GM18861 (cell line): Measurements from ENCODE around the gene CNDP1.

Experiments used
- ATAC-seq: cut with Tn5 transposase; IDR thresholded peaks from one replicate; pipeline ENCODE4 v1.9.1; 2021; ENCODE audit not compliant: unreplicated experiment

CNDP1 gene

DNA sequence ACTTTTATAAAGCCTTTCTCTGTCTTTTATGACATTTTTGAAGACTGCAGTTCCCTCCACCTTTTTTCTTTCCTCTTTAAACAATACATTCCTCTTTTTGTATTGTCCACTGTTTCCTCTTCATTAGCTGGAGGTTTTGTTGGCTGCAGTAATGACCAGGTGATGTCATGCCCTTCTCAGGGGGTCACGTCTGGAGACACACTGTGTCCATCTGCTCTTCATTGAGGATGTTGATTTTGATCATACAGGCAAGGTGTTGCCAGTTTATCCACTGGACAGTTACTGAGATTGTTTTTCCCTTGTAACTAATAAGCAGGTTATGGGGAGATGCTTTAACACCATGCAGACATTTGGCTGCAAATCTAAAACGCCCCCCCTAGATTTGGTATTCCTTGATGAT is 83.2 kb downstream of the CNDP1 start:
- no peak for ATAC-seq

DNA sequence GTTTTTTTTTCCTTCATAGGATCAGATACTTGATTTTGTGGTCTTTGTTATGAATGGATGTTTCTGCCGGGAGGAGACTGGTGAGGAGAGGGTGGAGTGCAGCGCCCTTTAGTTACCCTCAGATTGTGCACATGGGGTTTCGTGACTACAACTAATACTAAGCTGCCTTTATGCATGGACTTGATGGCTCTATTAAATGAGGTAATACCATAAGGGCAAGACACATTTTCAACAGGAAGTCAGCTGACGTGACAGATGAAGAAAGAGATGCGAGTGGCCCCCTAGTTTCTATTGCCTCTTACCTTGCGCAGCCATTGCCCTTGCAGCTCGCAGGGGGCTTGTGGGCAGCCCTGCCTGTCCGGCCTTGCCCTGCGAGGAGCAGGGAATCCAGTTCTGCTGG is 87.8 kb downstream of the CNDP1 start:
- no peak for ATAC-seq

GRCh38 chr18:74623047-74623816 is 88.9 kb downstream of the CNDP1 start:
- ATAC-seq = no peak

- ATAC-seq = no peak
These were observed 90.2 kb downstream of the CNDP1 start for GRCh38 chr18:74624466-74624865.

DNA sequence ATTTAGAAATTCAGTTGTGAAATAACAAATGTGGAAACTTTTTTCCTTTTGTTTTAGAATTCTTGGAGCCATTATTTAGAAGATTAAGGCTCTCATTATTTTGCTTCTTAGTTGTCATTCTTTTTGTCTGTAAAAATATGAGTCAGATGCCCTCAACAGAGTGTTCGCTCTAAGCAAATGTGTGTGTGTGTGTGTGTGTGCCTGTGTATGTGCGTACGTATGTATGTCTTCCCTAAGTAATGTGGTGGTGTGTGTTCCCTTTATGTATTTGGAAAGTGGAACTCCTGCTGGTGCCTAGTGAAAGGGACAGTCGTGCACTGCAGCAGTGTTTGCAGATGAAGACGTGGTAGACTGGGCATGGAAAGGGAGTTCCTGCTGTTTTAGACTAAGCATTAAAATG is 90.9 kb downstream of the CNDP1 start:
- ATAC-seq = no peak

DNA sequence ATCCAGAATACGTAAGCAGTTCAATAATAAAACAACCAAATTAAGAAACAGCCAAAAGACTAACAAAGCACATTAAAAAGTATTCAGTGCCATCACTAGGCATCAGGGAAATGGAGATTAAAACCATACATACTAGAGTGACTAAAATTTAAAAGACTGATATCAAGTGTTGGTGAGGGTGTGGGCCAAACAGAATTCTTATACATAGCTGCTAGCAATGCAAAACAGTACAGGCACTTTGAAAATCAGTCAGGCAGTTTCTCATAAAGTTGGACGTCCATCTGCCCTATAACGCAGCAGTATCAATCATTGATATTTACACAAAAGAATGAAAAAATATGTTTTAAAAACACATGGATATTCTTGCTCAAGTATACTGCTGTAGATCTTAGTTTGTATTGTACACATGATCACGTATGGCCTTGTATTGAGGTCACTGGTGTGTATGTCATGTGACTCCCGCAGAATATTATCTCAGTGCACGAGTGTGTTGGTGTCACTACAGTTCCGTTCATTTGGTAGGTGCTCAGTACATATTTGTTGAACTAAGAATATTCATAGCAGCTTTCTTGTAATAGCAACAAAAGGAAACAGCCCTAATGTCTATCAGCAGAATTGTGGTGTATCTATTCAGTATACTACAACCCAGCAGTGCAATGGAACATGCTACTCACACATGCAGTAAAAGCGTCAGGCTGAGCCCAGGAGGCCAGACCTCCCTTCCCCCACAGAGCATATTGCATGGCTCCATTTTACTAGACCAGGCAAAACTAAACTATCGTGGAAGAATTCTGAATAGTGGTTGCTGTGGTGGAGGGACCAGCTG is 92.0 kb downstream of the CNDP1 start:
- ATAC-seq = no peak

DNA sequence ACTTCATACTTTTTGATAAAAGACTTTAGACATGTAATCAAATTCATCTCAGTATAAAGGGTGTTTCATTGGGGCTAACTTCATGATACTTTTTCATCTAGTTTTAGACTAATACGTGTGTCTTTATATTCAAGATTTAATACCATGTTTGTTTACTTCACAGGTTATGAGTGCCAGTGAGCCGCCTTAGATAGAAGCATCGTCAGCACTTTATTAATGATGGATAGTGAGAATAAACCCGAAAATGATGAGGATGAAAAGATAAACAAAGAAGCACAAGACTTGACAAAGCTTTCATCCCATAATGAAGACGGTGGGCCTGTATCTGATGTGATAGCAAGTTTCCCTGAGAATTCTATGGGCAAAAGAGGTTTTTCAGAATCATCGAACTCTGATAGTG is 96.5 kb downstream of the CNDP1 start:
- ATAC-seq = no peak

DNA sequence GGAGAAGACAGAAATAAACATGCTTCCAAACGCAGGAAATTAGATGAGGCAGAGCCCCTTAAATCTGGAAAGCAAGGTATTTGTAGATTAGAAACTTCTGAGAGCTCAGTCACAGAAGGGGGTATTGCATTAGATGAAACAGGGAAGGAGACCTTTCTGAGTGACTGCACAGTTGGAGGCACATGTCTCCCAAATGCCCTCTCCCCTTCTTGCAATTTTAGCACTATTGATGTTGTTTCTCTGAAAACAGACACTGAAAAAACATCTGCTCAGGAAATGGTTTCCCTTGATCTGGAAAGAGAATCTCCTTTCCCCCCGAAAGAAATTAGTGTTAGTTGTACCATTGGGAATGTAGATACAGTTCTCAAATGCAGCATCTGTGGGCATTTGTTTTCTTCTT is 96.9 kb downstream of the CNDP1 start:
- ATAC-seq = no peak

DNA sequence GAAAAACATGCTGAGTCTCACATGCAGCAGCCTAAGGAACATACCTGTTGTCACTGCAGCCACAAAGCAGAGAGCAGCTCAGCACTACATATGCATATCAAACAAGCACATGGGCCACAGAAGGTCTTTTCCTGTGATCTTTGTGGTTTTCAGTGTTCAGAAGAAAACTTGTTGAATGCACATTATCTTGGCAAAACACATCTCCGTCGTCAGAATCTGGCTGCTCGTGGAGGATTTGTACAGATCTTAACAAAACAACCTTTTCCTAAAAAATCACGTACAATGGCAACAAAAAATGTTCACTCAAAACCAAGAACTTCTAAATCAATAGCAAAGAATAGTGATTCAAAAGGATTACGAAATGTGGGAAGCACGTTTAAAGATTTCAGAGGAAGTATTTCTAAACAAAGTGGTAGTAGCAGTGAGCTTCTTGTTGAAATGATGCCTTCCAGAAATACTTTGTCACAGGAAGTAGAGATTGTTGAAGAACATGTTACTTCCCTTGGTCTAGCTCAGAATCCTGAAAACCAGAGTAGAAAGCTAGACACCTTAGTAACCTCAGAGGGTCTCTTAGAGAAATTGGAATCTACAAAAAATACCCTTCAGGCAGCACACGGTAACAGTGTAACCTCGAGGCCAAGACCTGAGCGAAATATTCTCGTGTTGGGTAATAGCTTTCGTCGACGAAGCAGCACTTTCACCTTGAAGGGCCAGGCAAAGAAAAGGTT is 97.5 kb downstream of the CNDP1 start:
- ATAC-seq = no peak

DNA sequence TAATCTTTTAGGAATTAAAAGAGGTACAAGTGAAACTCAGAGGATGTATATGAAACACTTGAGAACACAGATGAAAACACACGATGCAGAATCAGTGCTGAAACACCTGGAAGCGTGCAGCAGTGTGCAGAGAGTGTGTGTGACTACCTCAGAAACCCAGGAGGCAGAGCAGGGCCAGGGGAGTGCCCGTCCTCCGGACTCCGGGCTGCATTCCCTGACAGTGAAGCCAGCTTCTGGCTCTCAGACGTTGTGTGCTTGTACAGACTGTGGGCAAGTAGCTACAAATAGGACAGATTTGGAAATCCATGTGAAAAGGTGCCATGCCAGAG is 98.0 kb downstream of the CNDP1 start:
- no peak for ATAC-seq

DNA sequence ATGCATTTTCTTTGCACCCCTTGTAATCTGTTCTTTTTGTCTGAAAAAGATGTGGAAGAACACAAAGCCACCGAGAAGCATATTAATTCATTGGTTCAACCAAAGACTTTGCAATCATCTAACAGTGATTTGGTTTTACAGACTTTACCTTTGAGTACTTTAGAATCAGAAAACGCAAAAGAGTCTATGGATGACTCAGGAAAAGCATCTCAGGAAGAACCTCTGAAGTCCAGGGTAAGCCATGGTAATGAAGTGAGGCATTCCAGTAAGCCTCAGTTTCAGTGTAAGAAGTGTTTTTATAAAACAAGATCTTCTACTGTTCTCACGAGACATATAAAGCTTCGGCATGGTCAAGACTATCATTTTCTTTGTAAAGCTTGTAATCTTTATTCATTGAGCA is 98.6 kb downstream of the CNDP1 start:
- ATAC-seq = no peak

- ATAC-seq = no peak
These were observed 99.5 kb downstream of the CNDP1 start for GRCh38 chr18:74633652-74634352.

GRCh38 chr18:74635224-74635975 is 101.1 kb downstream of the CNDP1 start:
- ATAC-seq = no peak
